ELF-1 (cell line): Measurements from ENCODE around the gene SH3D21.

Experiments used
- DNase-seq: peaks from one replicate; pipeline ENCODE4 v3.0.0-alpha.2; 2016; ENCODE audit warnings: low read depth, low spot score

Gene SH3D21

GRCh38 chr1:36303650-36304360 is 2.4 kb upstream of the SH3D21 start:
- DNase-seq, result no peak

DNA sequence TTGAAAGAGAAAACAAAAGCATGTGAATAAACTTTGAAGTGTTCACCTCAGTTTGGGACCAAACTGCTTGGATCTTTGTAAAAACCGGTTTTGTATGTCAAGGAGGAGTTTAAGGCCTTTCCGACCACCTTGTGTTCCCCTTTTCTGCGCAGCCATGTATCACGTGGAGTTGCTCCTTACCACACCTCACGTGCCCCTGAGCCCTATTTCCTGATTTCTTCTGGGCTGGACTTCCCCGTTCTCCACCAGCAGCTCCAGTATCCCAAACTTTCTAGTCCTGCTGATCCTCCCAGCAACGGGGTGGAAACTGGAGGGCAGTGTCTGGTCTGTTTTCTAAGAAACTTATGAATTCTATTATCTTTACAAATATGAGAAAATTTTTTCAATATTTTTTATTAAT is 1.6 kb upstream of the SH3D21 start:
- no peak for DNase-seq

DNA sequence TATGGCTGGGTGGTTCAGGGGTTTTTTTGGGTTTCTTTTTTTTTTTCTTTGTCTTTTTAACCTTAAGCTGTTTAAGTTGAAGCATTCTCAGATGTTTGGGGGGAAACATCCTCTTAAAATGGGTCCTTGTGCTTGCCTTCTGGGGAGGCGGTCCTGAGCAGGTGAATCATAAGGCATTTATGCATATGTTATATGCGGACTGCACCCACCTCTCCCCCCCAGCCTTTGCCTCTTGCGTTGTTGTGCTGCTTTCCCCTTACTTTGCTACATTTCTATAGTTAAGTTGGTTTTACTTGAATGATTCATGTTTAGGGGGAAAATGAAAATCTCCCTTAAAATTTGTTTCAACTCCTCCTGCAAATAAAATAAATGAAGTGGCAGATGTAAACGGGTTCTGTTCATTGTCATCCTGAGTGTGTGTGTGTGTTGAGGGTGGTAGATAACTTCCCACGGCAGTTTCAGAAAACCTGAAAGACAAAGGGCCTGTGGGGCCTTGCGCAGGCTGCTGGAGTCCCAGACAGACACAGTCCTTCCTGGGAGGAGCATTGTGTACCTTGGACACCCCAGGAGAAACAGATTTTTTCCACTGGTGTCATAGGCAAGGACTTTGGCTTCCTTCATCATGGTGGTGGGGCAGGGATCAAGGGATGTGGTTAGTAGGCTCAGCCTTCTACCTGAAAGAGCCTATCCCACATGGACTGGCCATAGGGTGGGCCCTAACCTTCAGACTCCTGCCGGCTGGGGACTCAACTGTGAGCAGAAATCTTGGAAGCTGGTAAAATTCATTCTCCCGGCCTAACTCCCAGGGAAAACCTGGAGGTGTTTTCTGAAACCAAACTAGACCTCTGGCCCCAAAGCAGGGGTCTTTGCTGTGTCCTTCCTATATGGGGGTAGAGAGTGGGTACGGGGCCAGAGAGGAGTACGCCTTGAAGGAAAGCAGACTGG is 926 bp upstream of the SH3D21 start:
- DNase-seq, result no peak

DNA sequence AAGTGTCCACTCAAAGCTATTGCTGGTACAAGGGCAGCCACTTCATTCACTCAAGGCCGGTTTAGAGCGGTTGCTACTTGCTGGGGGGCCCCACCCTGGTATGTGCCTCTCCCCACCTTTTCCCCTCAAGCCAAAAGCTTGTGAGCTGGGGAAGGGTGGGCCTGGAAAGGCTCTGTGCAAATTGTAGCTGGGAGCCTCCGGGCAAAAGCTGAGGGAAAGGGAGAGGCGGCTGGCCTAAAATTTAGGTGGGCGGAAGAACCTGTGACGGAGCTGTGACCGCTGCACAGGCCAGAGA is 306 bp upstream of the SH3D21 start:
- DNase-seq, result peak; percentile 96

DNA sequence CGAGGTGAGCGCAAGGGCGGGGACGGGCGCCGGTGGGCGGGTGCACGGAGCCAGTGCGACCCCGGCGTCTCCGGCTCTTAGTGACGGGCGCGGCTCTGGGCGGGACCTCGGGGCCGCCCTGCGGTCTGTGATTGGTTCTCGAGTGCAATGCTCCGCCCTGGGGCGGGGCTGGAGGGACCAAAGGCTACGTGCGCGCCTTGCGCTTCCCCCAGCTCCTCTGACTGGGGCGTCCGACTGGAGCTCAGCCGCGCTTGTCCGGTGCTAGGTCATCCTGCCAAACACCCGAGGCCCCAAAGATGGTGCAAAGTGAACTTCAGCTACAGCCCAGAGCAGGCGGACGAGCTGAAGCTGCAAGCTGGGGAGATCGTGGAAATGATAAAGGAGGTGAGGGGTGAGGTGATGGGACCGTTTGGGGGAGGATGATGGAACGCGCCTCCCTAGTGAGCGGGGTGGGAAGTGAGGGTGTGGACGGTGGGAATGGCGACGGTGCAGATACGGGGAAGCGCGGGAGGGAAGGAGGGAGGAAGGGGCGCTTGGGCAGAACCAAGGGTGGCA is 811 bp downstream of the SH3D21 start:
- peak; percentile 98 for DNase-seq

DNA sequence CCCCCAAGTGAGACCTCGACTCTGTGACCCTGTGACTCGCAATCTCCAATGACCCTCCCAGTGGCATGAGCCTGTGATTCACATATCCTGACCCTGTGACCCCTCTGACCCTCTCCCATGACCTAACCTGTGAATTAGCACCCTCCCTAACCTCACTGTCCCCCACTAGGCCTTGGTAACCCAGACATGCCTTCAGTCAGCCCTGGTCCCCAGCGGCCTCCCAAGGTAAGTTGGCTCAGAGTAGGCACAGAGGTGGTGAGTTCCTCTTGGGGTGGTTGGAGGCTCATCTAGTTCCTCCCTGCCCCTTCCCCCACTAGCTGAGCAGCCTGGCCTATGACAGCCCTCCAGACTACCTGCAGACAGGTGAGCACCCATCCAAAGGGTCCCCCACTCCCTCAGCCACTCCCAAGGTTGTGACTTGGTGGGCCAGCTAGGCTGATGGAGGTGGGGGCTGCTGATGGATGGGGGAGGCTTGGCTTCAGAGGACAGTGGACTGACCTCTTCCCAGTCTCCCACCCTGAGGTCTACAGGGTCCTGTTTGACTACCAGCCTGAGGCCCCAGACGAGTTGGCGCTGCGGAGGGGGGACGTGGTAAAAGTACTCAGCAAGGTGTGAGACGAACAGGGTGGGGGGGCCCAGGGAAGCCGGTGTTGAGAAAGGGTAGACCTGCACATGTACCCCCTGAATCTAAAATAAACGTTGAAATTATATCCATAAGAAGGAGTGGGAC is 1.6 kb downstream of the SH3D21 start:
- no peak for DNase-seq

DNA sequence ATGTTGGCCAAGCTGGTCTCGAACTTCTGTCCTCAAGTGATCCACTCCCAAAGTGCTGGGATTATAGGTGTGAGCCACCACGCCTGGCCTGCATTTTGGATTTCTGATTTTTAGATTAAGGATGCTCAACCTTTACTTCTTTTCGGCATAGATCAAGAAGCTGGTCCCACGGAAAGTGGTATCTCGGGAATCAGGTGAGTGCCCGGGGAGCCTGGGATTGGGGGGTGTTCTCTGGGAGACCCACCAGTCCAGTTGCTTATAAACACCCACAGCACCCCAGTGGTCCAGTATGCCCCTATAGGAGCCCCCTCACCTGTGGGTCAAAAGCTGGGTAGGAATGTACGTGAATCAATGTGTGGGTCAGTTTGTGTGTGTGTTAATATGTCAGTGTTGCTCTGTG is 3.2 kb downstream of the SH3D21 start:
- no peak for DNase-seq

DNA sequence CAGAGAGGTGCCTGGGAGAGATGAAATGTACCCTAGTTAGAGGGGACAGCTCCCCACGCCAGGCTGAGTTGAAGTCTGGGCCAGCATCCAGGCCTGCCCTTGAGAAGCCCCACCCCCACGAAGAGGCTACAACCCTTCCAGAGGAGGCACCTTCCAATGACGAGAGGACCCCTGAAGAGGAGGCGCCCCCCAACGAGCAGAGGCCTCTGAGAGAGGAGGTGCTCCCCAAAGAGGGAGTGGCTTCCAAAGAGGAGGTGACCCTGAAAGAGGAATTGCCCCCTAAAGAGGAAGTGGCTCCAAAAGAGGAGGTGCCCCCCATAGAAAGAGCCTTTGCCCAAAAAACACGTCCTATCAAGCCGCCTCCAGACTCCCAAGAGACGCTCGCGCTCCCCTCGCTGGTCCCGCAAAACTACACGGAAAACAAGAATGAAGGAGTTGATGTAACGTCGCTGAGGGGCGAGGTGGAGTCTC is 14.2 kb downstream of the SH3D21 start:
- no peak for DNase-seq

DNA sequence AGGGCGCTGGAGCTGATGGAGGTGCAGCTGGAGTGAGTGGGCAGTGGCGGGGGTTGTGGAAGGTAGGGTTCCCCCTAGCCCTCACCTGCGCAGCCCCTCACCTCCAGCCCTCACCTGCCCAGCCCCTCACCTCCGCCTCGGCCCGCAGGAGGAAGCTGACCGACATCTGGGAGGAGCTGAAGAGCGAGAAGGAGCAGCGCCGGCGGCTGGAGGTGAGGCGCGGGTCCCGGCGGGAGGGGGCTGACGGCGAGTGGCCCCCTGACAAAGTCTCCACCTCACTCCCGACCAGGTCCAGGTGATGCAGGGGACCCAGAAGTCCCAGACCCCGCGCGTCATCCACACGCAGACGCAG is 14.6 kb downstream of the SH3D21 start:
- no peak for DNase-seq

DNA sequence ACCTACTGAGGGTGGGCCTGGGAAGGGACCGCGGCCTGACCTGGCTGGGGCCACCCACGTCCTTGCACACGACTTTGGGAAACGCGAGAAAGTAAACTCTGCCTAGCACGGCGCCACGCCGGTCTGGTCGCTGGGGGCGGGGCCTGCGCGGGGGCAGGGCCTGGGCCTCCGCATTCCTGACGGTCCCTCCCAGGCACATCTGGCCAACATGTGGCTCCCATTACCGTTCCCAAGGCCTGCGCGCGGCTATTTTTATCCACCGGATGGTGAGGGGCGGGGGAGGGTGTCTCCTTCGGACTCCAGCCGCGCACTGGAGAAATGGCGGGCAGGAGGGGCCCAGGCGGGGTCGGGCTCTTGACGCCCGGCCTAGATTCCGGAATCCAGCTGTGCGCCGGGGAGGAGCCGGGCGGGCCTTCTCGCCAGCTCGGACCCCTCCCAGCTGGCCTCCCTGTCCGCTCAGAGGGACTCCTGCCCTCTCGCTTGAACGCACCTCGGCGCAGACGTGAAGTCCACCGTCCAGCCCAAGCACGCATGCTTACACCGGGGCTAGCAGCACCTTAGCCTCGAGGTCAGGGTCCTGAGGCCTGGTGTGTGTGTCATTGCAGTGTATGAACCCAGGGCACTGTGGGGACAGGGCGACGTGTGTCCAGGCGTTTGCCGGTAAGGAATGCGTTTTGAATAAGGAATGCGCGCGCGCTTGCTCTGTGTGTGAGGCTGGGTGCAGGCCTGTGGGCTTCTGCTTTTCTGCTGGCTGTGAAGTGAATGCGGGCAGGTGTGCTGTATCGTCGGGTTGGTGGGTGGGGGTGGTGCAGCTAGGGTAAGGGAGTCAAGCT is 15.2 kb downstream of the SH3D21 start:
- DNase-seq, result peak; percentile 92

DNA sequence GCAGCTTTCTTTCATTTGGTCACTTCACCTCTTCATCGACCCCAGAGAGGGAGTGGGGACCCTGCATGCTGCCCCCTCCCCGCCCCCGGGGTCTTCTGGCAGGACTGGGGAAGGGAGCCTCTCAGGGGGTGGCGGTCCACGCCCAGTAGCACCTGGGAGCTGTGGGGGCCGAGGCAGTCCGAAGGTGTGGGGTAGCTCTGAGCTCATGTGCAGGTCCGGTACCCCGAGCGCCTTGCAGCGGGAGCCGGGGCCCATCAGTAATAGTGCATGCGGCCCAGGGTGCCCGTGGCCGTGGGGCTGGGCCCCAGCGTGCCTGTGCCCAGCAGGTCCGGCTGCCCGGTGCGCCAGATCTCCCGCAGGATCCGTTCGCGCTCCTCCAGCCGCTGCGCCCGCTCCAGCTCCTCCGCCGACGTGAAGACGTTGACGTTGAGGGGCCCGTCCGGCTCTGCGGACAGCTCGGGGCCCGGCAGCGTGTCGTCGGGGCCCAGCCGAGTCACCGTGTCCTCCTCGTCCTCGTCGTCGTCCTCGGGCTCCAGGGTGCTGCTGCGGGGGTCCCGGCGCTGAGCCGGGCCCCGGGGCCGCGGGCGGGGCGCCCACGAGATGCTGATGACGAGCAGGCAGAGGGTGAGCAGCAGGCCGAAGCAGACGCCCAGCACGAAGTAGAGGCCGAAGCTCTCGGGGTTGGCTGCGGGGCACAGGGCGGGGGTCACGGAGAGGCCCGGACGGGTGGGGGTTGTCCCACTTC is 16.0 kb downstream of the SH3D21 start:
- peak; percentile 59 for DNase-seq

- DNase-seq, result peak; percentile 46
Observed at GRCh38 chr1:36322786-36323635, 16.8 kb downstream of the SH3D21 start.

DNA sequence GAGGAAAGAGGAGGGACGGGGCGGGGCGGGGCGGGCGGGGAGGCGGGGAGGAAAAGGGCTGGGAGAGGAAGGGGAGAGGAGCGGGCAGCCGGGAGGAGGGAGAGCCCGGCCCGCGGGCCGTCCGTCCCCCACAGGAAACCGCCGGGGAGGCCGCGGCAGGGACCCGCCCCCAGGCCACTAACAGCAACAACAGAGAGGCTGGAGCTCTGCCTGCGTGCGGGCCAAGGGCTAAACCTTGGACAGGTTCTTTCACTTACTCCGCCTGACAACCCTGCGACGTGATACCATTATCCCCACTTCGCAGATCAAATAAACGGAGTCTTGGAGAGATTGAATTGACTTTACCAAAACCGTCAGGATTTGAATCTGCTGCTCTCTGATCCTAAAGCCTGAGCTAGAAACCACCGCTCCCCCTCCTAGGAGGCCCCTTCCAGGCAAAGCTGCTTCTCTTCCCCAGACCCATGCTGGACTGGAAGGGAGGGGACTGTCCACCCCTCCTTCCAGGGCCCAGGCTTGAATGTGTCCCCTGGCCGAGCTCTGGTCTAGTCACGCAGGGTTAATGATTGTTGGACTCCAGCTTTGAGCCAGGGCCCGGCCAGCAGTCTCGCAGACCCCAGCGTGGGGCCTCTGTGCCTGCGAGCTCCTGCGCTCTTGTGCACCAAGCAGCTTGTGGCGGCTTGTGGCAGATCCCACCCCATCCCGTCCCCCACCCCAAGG is 17.6 kb downstream of the SH3D21 start, which contains the start of gene EVA1B:
Gene EVA1B (minus strand): TSS at position 10 of the 717 bp plus-strand sequence. CDS start 608 bp downstream, outside the sequence.
- peak; percentile 87 for DNase-seq

DNA sequence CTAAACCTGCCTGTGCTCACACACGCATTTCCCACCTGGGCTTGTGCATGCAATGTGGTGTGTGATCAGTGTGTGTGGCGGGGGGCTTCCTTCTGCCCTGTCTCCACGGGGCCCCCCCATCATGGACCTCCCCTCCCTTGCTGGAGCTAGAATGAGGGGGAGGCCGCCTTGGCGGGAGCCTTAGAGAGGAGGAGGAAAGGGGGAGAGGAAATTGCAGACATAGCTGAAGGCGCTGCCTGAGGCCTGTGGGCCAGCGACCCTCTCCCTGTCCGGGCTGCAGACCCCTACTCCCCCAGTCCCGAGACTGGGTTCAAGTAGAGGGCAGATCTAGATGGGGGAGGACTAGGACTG is 18.2 kb downstream of the SH3D21 start:
- peak; percentile 30 for DNase-seq

GRCh38 chr1:36326499-36326898 is 20.3 kb downstream of the SH3D21 start:
- DNase-seq, result no peak

DNA sequence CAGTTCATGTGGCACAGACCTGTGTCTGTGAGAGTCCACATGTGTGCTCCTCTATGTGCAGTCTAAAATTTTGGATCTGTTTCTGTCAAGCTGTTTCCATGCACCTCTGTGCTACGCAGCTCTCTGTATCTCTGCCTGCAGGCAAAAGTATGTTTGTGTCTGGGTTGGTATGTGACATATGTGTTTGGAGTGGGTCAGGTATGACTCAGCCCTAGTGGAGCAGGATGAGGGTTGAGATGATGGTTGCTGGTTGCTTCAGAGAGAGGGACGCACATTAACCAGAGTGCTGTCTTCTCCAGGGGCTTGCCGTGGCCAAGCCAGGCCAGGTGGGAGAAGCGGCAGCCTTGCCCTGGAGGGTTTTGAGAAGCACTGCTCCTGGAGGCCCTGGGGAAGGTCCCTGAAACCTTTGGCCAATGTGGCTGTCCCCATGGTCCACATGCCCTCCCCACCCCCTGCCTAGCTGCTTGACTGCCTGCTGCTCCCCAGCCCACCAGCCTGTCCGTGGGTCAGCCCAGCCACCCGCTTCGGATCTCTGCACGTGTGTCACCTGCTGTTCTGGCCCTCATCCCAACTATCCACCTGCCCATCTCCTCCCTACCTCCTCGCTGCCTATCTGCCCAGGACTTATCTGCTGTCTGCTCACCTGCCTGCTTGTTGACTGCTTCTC is 21.4 kb downstream of the SH3D21 start:
- no peak for DNase-seq

DNA sequence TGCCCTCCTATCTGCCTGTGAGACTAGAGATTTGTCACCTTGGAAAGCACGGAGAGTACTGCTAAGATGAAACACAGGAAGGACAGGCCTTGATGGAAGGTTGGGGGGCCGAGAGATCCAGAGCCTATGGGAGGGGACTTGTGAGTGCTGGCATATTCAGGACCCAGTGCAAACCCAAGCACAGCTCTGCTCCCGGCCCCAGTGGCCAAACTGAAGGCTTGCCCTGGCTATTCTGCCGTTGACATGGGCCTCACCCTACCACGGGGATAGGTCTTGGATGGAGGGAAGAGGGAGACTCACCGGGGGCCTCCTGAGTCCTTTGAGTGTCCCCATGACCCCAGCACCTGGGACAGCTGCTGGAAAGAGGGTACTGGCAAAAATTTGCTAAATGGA is 21.9 kb downstream of the SH3D21 start:
- no peak for DNase-seq

- DNase-seq, result no peak
Observed at GRCh38 chr1:36328713-36329112, 22.5 kb downstream of the SH3D21 start.
